HG03575 (cell line): ENCODE measurements around the gene FKBP1B.

ENCODE experiments used
- ATAC-seq: cut with Tn5 transposase; IDR thresholded peaks from one replicate; pipeline ENCODE4 v1.9.1; 2021; ENCODE audit not compliant: unreplicated experiment, insufficient number of reproducible peaks, low FRiP score; ENCODE audit errors: extremely low read depth

The FKBP1B gene

DNA sequence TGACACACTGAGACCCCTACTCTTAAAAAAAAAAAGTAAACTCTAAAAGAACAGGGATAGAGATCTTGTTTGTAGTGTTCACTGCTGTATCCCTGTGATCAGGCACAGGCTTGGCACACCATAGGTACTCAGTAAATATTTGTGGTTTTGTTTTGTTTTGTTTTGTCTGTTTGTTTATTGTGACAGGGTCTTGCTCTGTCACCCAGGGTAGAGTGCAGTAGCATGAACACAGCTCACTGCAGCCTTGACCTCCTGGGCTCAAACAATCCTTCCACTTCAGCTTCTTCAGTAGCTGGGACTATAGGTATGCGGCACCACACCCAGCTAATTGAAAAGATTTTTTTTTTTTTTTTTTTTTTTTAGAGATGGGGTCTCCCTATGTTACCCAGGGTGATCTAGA lies 3.4 kb downstream of the FKBP1B start:
- ATAC-seq, result no peak

DNA sequence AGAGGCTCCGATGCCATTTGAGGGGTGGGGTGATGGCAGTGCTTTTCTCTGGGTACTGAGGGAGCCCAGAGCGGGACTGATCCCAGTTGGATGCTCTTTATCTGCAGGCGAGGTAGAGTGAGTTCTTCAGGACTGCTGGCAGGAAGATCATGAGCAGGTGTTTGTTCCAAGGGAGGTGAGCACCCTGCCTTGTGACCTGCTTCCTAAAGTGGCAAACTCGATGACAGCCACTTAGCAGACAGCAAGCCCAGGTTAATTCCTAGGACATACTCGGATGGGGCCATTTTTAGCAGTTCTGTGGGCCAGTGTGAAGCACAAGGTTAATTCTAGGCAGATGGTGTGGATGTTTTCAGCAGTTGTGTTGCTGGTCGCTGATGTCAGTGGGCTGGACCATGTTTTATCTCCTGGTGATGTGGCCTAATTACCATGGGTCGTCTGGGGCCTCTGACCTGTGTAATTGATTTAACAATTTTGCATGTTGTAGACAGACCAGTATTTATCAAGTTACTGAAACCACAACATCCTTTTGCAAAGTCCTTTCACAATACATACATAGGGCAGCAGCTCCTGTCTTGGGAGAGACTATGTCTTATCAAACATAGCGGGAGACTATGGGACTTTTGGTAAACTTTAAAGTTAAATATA lies 4.9 kb downstream of the FKBP1B start:
- ATAC-seq, result no peak

DNA sequence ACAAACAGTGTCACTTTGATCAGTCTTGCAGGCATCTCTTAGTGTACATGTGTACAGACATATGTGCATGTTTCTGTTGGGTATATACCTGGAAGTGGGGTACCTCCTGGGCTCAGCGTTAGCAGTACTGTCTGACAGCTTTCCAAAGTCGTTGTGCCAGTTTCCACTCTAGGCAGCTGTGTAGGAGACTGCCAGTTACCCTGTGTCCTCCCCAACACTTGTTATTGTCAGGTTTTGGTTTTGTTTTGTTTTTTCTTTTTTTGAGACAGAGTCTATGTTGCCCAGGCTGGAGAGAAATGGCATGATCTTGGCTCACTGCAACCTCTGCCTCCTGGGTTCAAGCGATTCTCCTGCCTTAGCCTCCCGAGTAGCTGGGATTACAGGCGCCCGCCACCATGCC lies 6.2 kb downstream of the FKBP1B start:
- ATAC-seq, result no peak

DNA sequence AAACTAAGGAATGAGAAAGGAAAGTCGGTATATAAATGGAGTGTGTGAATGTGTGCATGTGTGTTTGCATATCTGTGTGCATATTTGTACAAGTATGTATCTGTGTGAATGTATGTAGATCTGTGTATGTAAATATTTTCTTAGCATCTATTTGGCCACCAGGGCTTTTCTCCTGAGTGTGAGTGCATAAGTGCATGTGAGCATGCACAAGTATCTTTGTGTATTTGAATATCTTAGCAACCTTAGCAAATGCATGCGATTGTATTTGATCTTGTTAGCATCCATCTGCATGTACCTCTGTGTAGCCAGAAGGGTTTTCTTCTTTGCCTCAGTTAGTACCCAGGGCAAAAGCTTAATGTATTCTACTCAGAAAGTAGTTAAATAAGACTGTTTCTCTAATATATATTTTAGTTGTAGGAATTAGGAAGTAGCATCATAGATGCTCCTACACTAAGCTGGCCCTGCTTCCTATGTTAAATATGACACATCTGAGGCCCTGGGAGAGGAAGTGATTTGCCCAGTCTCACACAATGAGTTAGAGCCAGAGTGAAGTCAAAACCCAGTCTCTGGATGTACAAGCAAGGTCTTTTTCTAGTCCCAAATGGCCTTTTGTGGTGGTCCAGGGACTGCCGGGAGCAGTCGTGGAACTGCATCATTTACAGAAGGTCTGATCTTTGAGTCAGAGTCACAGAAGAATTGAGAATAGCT lies 9.2 kb downstream of the FKBP1B start:
- ATAC-seq, result no peak

DNA sequence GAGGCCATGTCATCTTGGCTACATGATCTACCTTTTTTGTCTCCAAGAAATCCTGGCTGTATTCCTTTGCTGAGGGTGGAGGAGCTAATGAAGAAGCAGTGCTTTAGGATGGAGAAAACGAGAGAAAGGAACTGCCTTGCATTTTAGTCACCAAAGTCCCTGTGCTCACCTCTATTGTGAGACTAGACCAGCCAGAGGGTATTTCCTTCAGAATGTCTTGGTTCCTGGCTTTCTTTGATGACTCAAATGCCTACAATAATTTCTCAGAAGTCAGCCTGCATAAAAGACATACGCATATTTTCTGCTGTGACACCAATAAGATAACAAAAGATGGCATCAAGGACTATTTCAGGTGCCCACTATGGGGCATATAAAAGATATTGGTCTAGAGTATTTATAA lies 15.8 kb downstream of the FKBP1B start:
- ATAC-seq, result no peak

DNA sequence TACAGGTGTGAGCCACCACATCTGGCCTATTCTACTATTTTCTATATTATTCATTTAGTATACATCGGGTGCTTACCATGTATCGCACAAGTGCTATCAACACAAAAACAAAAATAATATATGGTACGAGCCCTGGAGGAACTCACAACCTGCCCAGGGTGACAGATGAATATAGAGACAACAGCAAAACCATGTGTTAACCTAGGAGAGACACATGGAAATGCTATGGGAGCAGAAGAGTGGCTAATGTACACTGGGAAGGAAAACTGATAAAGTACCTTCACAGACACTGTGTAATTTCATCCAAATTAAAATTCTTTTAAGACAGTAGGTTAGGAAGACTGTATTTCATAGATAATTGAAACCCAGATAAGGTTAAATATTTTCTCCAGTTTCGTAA lies 22.7 kb downstream of the FKBP1B start:
- ATAC-seq, result no peak

DNA sequence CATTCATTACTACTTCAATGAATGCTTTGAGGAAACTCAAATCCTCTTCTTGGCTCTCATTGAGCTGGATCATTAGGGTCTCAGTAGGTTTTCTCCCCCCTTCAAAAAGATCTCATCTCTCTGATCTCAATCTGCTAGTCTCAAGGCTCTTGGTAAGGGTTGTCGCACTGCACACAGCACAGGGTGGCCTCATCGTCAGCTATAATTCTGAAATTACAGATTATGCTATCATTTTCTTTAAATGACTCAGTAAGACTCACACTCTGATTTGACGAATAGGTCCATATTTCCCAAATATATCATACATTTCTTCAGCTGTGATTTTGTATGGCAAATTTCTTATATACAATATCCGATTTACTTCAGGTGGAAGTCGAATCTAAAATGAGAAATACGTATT lies 24.3 kb downstream of the FKBP1B start:
- no peak for ATAC-seq

DNA sequence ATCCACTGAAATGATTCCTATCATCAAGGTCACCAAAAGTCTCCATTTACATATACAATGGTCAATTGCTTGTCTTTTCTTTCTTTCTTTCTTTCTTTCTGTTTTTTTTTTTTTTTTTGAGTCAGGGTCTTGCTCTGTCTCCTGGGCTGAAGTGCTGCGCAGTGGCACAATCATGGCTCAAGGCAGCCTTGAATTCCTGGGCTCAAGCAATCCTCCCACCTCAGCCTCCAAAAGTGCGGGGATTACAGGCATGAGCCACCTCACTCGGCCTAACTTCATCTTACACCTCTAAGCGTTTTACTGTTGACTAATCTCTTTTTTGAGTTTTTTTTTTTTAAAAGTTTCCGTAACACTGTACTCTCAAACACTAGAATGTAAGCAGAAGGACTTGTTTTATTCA lies 25.7 kb downstream of the FKBP1B start:
- no peak for ATAC-seq

DNA sequence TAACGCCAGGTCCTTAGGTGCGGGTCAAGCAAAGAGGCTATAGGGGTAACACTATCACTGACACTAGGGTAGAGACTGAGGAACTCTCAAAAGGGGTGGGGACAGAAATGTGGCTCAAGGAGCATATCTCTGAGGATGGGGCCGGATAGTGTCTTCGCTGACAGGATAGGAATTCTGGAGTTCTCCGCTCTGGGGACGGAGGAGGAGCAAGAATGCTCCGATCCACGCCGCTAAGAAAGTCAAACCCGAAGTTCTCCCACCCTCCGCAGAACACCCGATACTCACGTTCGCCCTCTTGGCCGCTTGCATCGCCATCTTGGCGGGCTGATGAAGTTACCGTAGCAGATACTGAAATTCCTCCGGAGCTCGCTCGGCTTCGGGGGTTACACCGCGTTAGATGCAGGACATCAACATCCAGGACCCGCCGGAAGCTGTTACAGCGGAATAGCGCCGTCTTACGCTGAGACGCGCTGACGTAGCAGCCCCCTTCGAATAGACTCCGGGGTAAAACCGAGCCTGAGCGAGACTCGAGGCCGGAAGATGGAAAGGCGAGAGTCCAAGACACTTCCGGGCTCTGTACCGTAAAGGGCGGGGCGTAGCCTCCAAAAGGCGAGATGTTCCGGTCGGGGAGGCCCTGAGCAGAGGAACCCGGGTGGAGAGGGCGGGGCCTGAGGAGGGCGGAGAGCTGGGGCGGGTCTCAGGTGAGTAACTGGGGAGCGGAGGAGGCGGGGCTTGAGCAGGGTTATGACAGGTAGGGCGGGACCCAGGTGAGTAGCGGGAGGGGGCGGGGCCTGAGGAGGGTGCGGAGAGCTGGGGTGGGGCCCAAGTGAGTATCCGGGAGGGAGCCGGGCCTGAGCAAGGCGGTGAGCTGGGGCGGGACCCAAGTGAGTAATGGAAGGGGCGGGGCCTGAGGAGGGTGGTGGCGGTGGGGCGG lies 26.6 kb downstream of the FKBP1B start, which contains the start of gene SF3B6:
Gene SF3B6, minus strand, starts transcription at position 412 of the 934 bp plus-strand sequence. Its CDS starts 97 bp downstream, at position 315.
- peak; percentile 80 for ATAC-seq

DNA sequence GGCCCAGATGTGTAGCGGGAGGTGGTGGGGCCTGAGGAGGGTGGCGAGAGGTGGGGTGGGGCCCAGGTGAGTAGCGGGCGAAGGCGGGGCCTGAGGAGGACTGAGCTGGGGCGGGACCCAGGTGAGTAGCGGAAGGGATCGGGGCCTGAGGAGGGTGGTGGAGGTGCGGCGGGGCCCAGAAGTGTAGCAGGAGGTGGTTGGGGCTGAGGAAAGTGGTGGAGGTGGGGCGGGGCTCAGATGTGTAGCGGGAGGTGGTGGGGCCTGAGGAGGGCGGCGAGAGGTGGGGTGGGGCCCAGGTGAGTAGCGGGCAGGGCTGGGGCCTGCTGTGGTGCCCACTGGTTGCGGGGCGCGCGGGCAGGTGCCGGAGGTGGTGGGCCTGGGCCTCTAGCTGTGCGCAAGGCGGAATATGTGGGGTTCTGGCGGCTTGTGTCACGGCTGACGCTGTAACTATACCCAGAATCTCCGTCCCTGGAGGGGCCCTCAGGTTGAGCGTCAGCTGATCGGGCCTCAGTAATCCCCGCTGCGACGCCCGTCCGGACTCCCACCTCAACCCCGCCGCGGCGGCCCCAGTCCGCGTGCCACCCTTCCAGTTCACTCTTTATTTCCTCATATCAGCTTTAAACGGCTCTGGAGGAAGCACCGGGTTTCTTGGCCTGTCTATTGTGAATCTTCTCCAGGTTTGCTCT lies 27.5 kb downstream of the FKBP1B start:
- ATAC-seq, result no peak

DNA sequence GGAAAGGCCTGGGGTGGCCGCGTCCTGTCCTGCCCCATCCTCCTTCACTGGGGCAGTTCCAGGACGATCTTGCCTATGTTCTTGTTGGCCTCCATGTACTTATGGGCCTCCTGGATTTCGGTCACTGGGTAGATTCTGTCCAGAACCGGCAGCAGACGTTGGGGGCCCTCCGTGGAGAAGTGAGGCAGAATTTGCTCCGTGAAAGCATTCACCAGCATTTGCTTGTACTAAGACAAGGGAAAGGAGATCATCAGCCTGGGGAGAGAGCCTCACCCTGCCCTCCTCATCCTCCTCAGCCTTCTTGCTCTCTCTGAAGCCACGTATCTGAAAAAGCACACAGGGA lies 28.0 kb downstream of the FKBP1B start:
- no peak for ATAC-seq

DNA sequence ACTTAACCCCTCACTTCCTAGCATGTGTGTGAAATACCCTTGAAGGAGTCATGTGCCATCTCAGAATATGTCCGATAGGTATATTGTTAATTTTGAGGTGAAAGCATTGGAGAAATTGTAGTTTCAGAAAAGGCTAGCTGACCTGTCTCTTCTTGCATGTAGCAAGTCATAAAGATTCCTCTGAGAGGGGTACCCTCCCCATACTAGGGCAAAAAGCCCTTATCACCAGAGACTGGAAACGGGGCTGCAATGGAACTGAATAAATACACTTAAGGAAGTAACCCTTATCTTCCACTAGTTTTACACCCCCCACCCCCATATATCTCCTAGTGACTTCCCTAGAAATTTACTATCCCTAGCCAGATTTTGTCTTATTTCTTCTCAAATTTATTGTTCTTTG lies 28.3 kb downstream of the FKBP1B start:
- ATAC-seq, result no peak

DNA sequence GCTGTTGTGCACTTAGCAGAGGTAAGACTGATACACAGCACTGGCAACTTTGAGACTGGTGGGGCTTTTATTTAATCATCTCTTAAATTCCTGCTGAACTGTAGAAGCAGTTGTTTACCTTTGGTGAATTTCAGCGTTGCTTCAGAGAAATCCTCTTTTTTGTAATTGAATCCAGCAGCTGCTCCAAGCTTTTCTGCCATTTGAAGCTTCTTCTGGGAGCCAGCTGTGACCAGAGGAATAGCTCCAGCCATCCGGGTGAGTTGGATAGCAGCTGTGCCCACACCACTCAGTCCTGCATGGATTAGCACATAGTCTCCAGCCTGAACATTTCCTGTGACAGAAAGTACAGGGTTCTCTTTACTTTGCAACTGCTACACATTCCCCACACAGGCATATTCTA lies 31.2 kb downstream of the FKBP1B start:
- no peak for ATAC-seq

DNA sequence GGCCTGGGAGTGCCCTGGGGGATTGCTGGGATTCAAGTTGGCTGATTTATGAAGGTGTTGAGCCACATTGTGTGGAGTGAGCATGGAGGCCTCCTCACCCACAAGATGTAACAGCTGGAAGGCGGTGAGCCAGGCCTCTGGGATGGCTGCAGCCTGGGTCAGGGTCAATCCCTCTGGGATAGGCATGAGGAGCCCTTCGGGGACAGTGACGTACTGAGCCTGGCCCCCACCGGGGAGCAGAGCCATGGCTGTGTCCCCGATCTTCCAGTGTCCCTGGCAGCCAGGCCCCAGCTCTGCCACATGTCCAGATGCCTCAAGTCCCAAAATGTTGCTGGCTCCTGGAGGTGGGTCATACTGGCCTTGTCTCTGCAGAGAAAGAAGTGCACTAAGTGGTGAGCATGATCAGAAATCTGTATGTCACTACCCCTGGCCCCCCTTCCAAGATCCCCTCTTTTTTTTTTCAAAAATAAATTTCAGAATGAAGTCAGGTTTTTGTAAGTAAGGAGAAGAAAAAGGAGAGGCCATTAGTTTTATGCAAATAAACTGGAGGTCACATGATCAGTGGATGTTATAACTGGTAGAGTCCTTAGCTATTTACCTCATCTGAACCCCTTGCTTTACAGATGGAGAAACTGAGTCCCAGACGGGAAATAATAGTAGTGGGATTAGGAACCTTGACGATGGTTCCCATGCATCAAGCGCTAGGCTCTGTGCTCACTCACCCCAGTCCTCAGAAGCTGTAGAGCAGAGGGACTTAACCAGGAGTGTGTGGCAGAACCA lies 33.4 kb downstream of the FKBP1B start:
- no peak for ATAC-seq

DNA sequence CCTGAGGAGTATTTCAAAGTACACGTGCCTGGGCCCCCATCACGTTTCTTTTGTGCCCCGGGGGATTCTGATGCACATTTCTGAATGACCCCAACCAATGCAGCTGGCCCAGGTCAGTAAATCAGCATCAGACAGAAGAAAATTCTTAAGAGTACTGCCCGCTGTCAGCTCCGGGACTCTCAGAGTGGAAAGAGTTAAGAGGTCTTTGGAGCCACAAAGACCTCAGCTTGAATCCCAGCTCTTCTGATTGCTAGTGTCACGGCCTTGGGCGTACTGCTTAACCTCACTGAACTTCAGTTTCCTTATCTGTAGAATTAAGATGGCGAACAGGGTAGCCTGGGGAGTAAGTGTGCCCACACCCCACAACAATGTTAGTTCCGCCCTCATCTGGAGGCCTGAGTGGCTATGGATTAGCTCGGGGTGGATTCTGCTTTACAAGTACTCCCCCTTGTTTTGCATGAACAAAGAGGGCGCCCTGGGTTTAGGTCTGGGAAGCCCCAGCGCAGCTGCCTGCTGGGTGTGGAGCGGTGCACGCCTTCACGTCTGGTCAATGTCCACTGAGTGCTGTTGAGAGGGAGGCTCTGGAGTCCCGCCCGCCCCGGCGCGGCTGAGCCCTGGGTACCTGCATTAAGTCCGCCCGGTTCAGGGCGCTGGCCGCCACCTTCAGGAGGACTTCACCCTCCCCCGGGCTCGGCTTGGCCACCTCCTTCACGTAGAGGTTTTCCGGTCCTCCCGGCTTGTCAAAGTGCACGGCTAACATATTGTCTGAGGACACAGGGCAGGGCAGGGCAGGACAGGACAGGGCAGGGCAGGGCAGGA lies 34.2 kb downstream of the FKBP1B start:
- peak; percentile 77 for ATAC-seq

DNA sequence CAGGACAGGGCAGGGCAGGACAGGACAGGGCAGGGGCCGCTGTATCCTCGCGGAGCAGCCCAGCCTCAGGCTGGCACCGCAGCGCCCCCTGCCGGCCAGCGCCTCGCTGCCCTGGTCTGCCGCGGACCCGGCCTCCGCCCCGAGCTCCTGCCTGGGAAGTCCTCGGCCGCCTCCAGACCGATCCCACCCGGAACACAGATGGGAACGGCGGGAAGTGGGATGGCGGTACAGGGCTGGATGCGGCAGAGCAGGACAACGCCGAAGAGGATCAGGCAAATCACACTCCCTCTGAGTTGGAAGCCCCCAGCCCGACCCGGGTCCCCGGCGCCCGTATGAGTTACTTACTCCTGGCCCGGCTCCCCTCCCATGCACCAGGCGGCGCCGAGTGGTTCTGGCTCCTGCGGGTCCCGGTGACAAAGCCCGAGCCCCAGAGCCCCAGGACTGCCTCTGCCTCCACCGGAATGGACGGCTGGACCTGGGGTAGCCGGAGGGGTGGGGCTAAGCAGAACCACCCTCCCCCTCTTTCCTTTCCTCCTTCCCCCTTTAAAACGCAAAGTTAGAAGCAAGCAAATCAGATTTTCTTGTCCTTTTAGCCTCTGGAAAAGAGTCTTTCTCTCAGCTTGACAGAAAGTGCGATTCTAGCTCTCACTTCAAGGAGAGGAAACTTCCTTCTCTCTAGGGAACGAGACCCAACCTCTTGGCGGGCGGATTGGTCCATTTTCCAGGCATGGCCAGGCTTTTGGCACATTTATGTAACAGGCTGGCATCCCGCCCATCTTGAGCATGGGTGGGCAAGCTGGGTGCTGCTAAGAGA lies 35.1 kb downstream of the FKBP1B start, which contains the start of gene TP53I3:
Gene TP53I3, minus strand, starts transcription at position 449 of the 814 bp plus-strand sequence. CDS start 508 bp downstream, outside the sequence.
- no peak for ATAC-seq

DNA sequence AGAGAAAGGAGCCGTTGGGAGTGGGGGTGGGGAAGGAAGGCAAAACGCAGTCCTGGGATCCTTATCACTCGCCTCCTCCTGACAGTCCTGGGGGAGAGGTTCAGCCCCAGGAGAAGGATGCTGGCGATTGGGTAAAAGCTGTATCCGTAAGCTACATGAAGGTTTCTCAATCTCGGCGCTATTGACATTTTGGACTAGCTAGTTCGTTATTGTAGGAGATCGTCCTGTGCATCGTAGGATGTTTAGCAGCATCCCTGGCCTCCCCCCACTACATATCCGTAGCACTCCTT lies 35.6 kb downstream of the FKBP1B start:
- no peak for ATAC-seq
